Hepatocyte (in vitro differentiated cells): Measurements from ENCODE around the gene BMPR1A. TPM values are rescaled to one million over a fixed set of nuclear protein-coding genes. Genes with fewer than 3 reads are reported as not detected.

Source experiments
- DNase-seq: peaks from one replicate; pipeline ENCODE4 v3.0.0-alpha.2; 2016; ENCODE audit warnings: low spot score
- H2AFZ ChIP-seq: fragments of 200-600 bp; sonication (generic); 2 replicates; pipeline ENCODE4 v1.6.0; 2016; ENCODE audit warnings: antibody characterized with exemption, mild to moderate bottlenecking
- H3K27ac ChIP-seq: fragments of 200-600 bp; sonication (generic); 2 replicates; pipeline ENCODE4 v1.5.1; 2016; ENCODE audit warnings: mild to moderate bottlenecking
- H3K27me3 ChIP-seq: fragments of 200-600 bp; sonication (generic); 2 replicates; pipeline ENCODE4 v1.6.1; 2016
- H3K36me3 ChIP-seq: fragments of 200-600 bp; sonication (generic); replicated peaks from 2 replicates; pipeline ENCODE4 v1.5.1; 2016; ENCODE audit warnings: low read depth; ENCODE audit not compliant: insufficient read depth
- H3K4me1 ChIP-seq: fragments of 200-600 bp; sonication (generic); 2 replicates; pipeline ENCODE4 v1.5.1; 2016; ENCODE audit warnings: mild to moderate bottlenecking, moderate library complexity; ENCODE audit not compliant: insufficient read depth
- H3K4me2 ChIP-seq: fragments of 200-600 bp; sonication (generic); 2 replicates; pipeline ENCODE4 v1.6.0; 2016
- H3K4me3 ChIP-seq: fragments of 200-600 bp; sonication (generic); 2 replicates; pipeline ENCODE4 v1.5.1; 2016; ENCODE audit warnings: mild to moderate bottlenecking
- H3K79me2 ChIP-seq: fragments of 200-600 bp; sonication (generic); 2 replicates; pipeline ENCODE4 v1.6.0; 2017; ENCODE audit warnings: mild to moderate bottlenecking
- H3K9me2 ChIP-seq: fragments of 200-600 bp; sonication (generic); replicated peaks from 2 replicates; pipeline ENCODE4 v1.6.0; 2017; ENCODE audit warnings: mild to moderate bottlenecking; ENCODE audit not compliant: insufficient read depth
- H3K9me3 ChIP-seq: fragments of 200-600 bp; sonication (generic); 2 replicates; pipeline ENCODE4 v1.5.1; 2016; ENCODE audit warnings: low read depth, mild to moderate bottlenecking
- H4K20me1 ChIP-seq: fragments of 200-600 bp; sonication (generic); 2 replicates; pipeline ENCODE4 v1.6.0; 2016; ENCODE audit warnings: mild to moderate bottlenecking; ENCODE audit not compliant: insufficient read depth, poor library complexity, severe bottlenecking
- CTCF ChIP-seq: fragments of 200-600 bp; sonication (generic); IDR thresholded peaks from 2 replicates; pipeline ENCODE4 v1.5.1; 2016; ENCODE audit warnings: antibody characterized with exemption, mild to moderate bottlenecking; ENCODE audit not compliant: poor library complexity
- EZH2 ChIP-seq: fragments of 200-600 bp; sonication (generic); IDR thresholded peaks from 2 replicates; pipeline ENCODE4 v1.6.1; 2016; ENCODE audit warnings: antibody characterized with exemption, mild to moderate bottlenecking, borderline replicate concordance
- EZH2phosphoT487 ChIP-seq: fragments of 200-600 bp; sonication (generic); IDR thresholded peaks from one replicate; pipeline ENCODE4 v1.6.1; 2018; ENCODE audit warnings: antibody characterized with exemption, mild to moderate bottlenecking, low read depth, moderate library complexity; ENCODE audit not compliant: unreplicated experiment, severe bottlenecking
- WGBS: methylation state at CpG from one replicate; pipeline ENCODE4 v1.1.6; 2016; ENCODE audit warnings: low lambda C conversion rate; ENCODE audit errors: missing lambda C conversion rate; 5-methylcytosine and 5-hydroxymethylcytosine counted together
- polyA plus RNA-seq: library from polyadenylated mRNA; unstranded; fragments of >200 nt; fragmentation: Nextera tagmentation; extraction: Ambion mirVana; gene quantifications from 2 replicates; pipeline ENCODE4 v1.2.1, GENCODE V29; 2016
- total RNA-seq: library from RNA; depleted of rRNA; stranded (reverse); fragments of >200 nt; gene quantifications from 2 replicates; pipeline ENCODE4 v1.2.3, GENCODE V29; 2014

BMPR1A gene
- total and polyA plus RNA-seq, 2 experiments from 2014 or later: 25.1 to 58.0 TPM

- Histone ChIP-seq H3K4me2 (peak overlapping the region; percentile 87), H3K27me3 (no peaks in the 10 kb centered on the region), H3K79me2 (no peaks in the 10 kb centered on the region), H3K27ac (peak overlapping the region; percentile 91), H3K4me3 (no peak overlapping the region), H2AFZ (no peak overlapping the region), H3K9me2 (no peaks in the 10 kb centered on the region), H3K4me1 (peaks cover 33% of the 10 kb centered on the region), H3K9me3 (no peaks in the 10 kb centered on the region), H4K20me1 (no peaks in the 10 kb centered on the region), H3K36me3 (no peaks in the 10 kb centered on the region)
- TF ChIP-seq CTCF (no peak), EZH2 (no peak), EZH2phosphoT487 (no peak)
- DNase-seq: peak; percentile 18
- 78% methylated on average over 8 of the region's 8 CpGs for WGBS
Observed at GRCh38 chr10:86969421-86970041, 213.1 kb downstream of the BMPR1A start.

DNA sequence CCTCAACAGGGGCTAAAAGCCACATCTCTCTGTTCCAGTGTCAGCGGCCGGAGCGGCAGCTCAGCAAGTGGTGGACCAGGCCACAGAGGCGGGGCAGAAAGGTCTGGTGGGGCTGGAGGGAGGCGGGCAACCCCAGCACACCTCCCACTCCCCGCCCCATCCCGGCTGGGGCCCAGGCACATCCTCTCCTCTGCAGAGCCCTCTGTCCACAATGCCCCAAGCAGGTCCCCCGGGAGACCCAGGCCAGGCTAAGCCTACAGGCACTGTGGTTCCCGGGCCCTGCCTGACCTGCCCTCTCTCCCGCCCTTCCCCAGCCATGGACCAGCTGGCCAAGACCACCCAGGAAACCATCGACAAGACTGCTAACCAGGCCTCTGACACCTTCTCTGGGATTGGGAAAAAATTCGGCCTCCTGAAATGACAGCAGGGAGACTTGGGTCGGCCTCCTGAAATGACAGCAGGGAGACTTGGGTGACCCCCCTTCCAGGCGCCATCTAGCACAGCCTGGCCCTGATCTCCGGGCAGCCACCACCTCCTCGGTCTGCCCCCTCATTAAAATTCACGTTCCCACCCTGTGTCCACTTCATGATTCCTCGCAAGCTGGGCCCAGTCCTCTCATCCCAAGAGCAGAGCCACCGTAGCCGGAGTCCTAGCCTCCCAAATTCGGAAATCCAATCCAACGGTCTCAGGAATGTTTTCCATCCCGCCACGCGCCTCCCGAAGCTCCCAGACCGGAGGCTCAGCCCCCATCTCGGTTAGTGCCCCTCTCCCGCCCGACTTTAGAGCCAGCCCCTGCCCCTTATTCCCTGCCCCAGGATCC, 214.0 kb downstream of the BMPR1A start:
- no peaks in the 10 kb centered on the region for H3K9me3 ChIP-seq
- peak overlapping the region; percentile 87 for H3K4me2 ChIP-seq
- TF ChIP-seq EZH2 (no peak), CTCF (no peak), EZH2phosphoT487 (no peak)
- peak overlapping the region; percentile 91 for H3K27ac ChIP-seq
- no peaks in the 10 kb centered on the region for H3K79me2 ChIP-seq
- H4K20me1 ChIP-seq: no peaks in the 10 kb centered on the region
- H2AFZ ChIP-seq: peak overlapping the region; percentile 88
- H3K27me3 ChIP-seq: no peaks in the 10 kb centered on the region
- H3K4me3 ChIP-seq: peak overlapping the region; percentile 43
- peaks cover 33% of the 10 kb centered on the region for H3K4me1 ChIP-seq
- H3K9me2 ChIP-seq: no peaks in the 10 kb centered on the region
- WGBS: 33% methylated on average over 24 of the region's 30 CpGs
- DNase-seq: peak; percentile 29
- H3K36me3 ChIP-seq: no peaks in the 10 kb centered on the region

DNA sequence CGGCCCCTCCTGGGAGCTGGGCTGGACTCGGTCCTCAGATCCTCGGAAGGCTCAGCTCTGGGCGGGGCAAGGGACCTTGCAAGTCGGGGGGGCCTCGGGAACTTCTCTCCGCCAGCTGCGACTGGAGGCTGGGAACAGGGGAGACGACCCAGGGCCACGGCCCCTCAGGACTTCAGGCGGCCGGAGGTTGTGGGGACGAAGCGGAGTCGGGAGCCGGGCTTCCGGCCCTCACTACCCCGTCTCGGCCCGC, 214.5 kb downstream of the BMPR1A start:
- Histone ChIP-seq H3K36me3 (no peaks in the 10 kb centered on the region), H4K20me1 (no peaks in the 10 kb centered on the region), H3K79me2 (no peaks in the 10 kb centered on the region), H2AFZ (peak overlapping the region; percentile 88), H3K9me3 (no peaks in the 10 kb centered on the region), H3K4me2 (peak overlapping the region; percentile 87), H3K4me1 (peaks cover 32% of the 10 kb centered on the region), H3K27me3 (no peaks in the 10 kb centered on the region), H3K4me3 (peak overlapping the region; percentile 43), H3K27ac (peak overlapping the region; percentile 91), H3K9me2 (no peaks in the 10 kb centered on the region)
- 3% methylated on average over 13 of the region's 20 CpGs for WGBS
- DNase-seq: no peak
- TF ChIP-seq CTCF (no peak), EZH2phosphoT487 (no peak), EZH2 (no peak)
